Heart right ventricle (tissue), 16 donors: Measurements from ENCODE around the gene C5orf34. TPM values are rescaled to one million over a fixed set of nuclear protein-coding genes. Genes with fewer than 3 reads are reported as not detected.

Experiments
- ATAC-seq, 8 donors: fragments of 200-7000 bp; cut with Tn5 transposase; one replicate each; pipeline ENCODE4 v1.9.1; 2020; ENCODE audit warnings: mild to moderate bottlenecking in 8 of 8, moderate library complexity in 8 of 8, moderate number of reproducible peaks in 1 of 8
- DNase-seq, 2 donors: peaks; one replicate each; pipeline ENCODE4 v3.0.0-alpha.2; 2020
- H3K27ac ChIP-seq, 10 donors: fragments of 200-600 bp; sonication (generic) in 2 of 10; one replicate each; pipeline versions ENCODE4 v1.5.0 to v1.8.0; 2020 to 2022; ENCODE audit warnings: mild to moderate bottlenecking in 3 of 10
- H3K27me3 ChIP-seq, 7 donors: fragments of 200-600 bp; one replicate each; pipeline ENCODE4 v1.8.0; 2021 to 2022; ENCODE audit warnings: mild to moderate bottlenecking in 2 of 7
- H3K36me3 ChIP-seq, 9 donors: fragments of 200-600 bp; sonication (generic) in 1 of 9; one replicate each; pipeline versions ENCODE4 v1.5.0 to v1.8.0; 2020 to 2022; ENCODE audit warnings: mild to moderate bottlenecking in 2 of 9
- H3K4me1 ChIP-seq, 9 donors: fragments of 200-600 bp; sonication (generic) in 1 of 9; one replicate each; pipeline versions ENCODE4 v1.5.0 to v1.8.0; 2020 to 2022; ENCODE audit warnings: mild to moderate bottlenecking in 4 of 9
- H3K4me3 ChIP-seq, 10 donors: fragments of 200-600 bp; sonication (generic) in 2 of 10; one replicate each; pipeline versions ENCODE4 v1.5.0 to v1.8.0; 2020 to 2022; ENCODE audit warnings: mild to moderate bottlenecking in 7 of 10, moderate library complexity in 2 of 10
- H3K9me3 ChIP-seq, 11 donors: fragments of 200-600 bp in 10 of 11; sonication (generic) in 2 of 11; one replicate each; pipeline versions ENCODE4 v1.5.0 to v1.8.0; 2013 to 2022; ENCODE audit warnings: mild to moderate bottlenecking in 2 of 11, control low read depth in 1 of 11, moderate library complexity in 1 of 11
- WGBS, 2 donors: extraction: QIAGEN DNeasy Blood & Tissue Kit; methylation state at CpG; one replicate each; pipeline ENCODE4 v1.1.7; 2013; ENCODE audit warnings: inconsistent platforms in 1 of 2; 5-methylcytosine and 5-hydroxymethylcytosine counted together
- intact Hi-C, 10 donors: fragments of 100-400 bp; cut with DNase I; formaldehyde crosslinking; loops; one replicate each; pipeline versions ENCODE4 v1.11.1 to v1.14.2; 2022
- polyA plus RNA-seq, 2 donors: library from polyadenylated mRNA; stranded (reverse); fragments of 200-250 nt; gene quantifications; one replicate each; pipeline ENCODE4 v1.2.3, GENCODE V29; 2013
- total RNA-seq, 10 donors: library from RNA; stranded (reverse); fragmentation: NEBNext Ultra II Directional in 3 of 10; extraction: Animal tissue kit (Norgen Biotek cat#: 25700) in 3 of 10; gene quantifications; one replicate each; pipeline versions ENCODE4 v1.2.1 to v1.2.4, GENCODE V29; 2021 to 2023
- TF ChIP-seq, protein P1 (sequence below), 9 donors: fragments of 200-600 bp; sonication (generic) in 2 of 9; IDR thresholded peaks; one replicate each; pipeline versions ENCODE4 v1.5.0 to v1.8.0; 2021 to 2022; ENCODE audit warnings: antibody characterized with exemption in 9 of 9, mild to moderate bottlenecking in 5 of 9, moderate library complexity in 1 of 9
- donor health status: Arrhythmogenic right ventricular cardiomyopathy.
- donor health status: ischemic (EF 13 %, LVEDD 7.1; RV severe dilation, severe dysfunction).
- donor health status: healthy with polysubstance abuse.
- donor health status: DM: no; HTN: yes; CAD: no.
- donor health status: DM: no; HTN: no; CAD: no.
- donor health status: ischemic (EF 25% LVEDD 6.9; RV normal size, moderate dysfunction).
- donor health status: ischemic (EF 25% LVEDD 5.7; RV mildly dilated, moderate dysfunction).
- donor health status: healthy.
- donor health status: DM: yes; HTN: yes; CAD: no.
- donor health status: Ischemic cardiomyopathy.
- donor health status: ischemic (EF 35%, LVEDD 5.7; RV mildly dilated, moderate dysfunction).
- donor health status: nonischemic (EF 11% LVEDD 7.7; RV severe dilation, severe dysfunction).
- donor health status: DM: yes; HTN: yes; CAD: no.
- donor health status: PGD.
- donor health status: ischemic (EF 29% LVEDD 5.4; RV normal size, mild dysfunction).
- donor health status: nonischemic (EF 23%, LVEDD 6.1; RV moderate dilation, normal function).

The C5orf34 gene
- total and polyA plus RNA-seq, 12 donors: 0.22 to 1.6 (median 0.62) TPM

DNA sequence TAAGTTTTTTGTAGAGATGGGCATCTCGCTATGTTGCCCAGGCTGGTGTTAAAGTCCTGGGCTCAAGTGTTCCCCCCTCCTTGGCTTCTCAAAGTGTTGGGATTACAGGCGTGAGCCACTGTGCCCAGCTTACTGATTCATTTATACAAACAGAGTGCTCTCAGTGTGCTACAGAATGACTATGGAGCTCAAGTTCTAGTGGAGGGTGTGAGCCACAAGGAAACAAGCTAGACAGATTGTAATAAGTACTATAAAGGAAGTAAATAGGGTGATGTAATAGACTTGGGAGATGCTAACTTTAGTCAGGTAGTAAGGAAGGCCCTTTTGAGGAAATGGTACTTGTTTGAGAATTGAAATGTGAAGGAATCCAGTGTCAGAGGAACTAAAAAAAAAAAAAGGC lies 29.5 kb downstream of the C5orf34 start:
- no peak for ATAC-seq
- Histone ChIP-seq H3K4me1 (peaks cover 0 to 28% (median 15%) of the 10 kb centered on the region in 9 donors), H3K9me3 (no peaks in the 10 kb centered on the region), H3K27me3 (no peaks in the 10 kb centered on the region), H3K4me3 (no peak overlapping the region), H3K36me3 (peaks cover 0 to 22% (median 0%) of the 10 kb centered on the region in 9 donors), H3K27ac (peak overlapping the region in 3 of 10 donors; percentile 96 to 99 (median 98))
- TF ChIP-seq, protein P1, sequence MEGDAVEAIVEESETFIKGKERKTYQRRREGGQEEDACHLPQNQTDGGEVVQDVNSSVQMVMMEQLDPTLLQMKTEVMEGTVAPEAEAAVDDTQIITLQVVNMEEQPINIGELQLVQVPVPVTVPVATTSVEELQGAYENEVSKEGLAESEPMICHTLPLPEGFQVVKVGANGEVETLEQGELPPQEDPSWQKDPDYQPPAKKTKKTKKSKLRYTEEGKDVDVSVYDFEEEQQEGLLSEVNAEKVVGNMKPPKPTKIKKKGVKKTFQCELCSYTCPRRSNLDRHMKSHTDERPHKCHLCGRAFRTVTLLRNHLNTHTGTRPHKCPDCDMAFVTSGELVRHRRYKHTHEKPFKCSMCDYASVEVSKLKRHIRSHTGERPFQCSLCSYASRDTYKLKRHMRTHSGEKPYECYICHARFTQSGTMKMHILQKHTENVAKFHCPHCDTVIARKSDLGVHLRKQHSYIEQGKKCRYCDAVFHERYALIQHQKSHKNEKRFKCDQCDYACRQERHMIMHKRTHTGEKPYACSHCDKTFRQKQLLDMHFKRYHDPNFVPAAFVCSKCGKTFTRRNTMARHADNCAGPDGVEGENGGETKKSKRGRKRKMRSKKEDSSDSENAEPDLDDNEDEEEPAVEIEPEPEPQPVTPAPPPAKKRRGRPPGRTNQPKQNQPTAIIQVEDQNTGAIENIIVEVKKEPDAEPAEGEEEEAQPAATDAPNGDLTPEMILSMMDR (IDR thresholded peaks at IDR 0.05): no peak
- intact Hi-C loops: loop anchor here in 5 of 10 donors (2.0 to 10.0 kb wide), 5 partner anchors 29 to 381 kb away; partner anchors contain the start of genes HMGCS1 (in 3 of the 5), C5orf34 (in 2 of the 5) and PAIP1 (in 2 of the 5)
- no peak for DNase-seq
- 99 to 100% methylated on average over 2 of the region's 2 CpGs for WGBS, 2 donors

DNA sequence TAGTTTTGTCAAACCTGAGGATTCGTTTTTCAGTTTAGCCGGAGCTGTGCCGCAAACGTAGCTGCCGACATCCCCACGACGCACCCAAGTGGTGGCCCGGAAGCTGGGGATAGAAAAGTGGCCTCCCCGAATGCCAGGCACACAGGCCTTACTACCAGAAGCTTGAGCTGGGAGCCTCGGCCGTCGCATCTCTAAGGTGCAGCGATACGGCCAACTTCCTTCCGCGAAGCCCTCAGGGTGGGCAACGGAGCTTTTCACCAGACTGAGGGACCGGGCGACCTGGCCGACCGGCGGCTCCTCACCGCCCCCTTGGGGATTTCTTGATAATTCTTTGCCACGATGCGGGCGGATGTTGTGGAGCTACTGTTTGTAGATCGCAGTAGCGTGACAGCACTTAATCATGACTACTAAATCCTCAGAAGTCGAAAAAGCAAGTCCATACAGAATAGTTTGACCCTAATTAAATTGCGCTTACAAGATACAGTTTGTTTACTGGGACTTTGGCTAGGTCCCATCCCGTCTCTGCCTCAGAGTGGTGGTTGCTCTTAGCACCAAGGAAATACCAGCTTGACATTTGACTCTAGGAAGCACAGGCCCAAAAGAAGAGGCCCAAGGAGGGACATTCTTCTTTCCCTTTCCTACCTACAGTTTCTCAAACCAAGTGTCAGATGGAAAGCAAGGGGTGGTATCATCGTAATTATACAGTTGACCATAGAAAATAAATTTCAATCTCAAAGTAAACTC lies 30.7 kb downstream of the C5orf34 start:
- 4% methylated on average over 32 of the region's 32 CpGs for WGBS, 2 donors
- H3K4me1 ChIP-seq: peaks cover 0 to 29% (median 15%) of the 10 kb centered on the region in 9 donors
- TF ChIP-seq, protein P1 (IDR thresholded peaks at IDR 0.05): peak; percentile 51 to 84 (median 70)
- H3K27me3 ChIP-seq: no peaks in the 10 kb centered on the region
- peak; percentile 75 to 86 for DNase-seq
- H3K27ac ChIP-seq: peak overlapping the region; percentile 94 to 99 (median 97)
- H3K9me3 ChIP-seq: no peaks in the 10 kb centered on the region
- peaks cover 0 to 13% (median 0%) of the 10 kb centered on the region in 9 donors for H3K36me3 ChIP-seq
- peak overlapping the region; percentile 65 to 100 (median 79) for H3K4me3 ChIP-seq
- ATAC-seq: peak; percentile 74 to 92 (median 84)
- intact Hi-C loops: loop anchor here in 6 of 10 donors (2.0 to 10.0 kb wide), 6 partner anchors 31 to 379 kb away; partner anchors contain the start of genes HMGCS1 (in 6 of the 6), C5orf34 (in 2 of the 6), NNT (in 1 of the 6) and PAIP1 (in 1 of the 6)

DNA sequence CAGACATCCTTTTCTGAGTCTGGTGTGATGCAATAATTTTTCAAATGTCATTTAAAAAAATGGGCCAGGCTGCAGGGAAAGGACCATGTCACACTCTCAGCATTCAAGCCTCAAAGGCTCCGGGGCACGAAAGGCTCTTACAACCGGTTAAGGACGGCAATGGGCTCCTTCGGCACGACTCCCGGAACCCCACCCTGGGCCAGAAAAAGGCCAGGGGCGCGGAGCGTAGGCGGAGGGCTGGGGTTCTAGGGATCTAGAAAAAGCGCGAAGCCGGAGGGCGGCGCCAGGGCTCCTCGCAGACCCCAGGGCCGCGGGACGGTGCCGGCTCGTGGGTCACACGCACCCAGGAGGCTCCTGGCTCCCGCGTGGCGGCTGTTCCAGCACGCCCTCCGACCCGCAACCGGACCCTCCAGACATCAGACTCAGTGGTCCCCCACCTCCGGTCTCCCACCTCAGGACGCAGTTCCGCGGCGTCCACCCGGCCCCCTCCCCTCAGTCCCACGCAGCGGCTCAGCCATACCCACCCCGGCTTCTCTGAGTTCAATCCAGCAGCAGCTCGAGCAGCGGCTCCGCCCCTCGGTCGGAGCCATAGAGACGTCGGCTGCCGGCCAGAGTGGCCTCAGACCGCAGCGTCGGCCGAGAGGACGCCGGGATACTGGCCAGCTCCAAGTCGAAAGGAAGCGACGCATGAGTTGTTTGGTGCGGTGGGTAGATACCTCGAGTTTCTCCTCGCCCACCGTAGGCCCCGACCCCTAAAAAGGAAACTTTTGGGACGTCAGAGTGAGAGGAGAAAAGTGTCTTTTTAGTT lies 31.4 kb downstream of the C5orf34 start, which contains the start of gene TMEM267:
Gene TMEM267 (minus strand): TSS at position 568 of the 808 bp plus-strand sequence. CDS start 29,896 bp downstream, outside the sequence.
- H3K27me3 ChIP-seq: no peaks in the 10 kb centered on the region
- peak within 1 kb of the TSS; percentile 65 to 100 (median 79) for H3K4me3 ChIP-seq
- ATAC-seq (peak; percentile 98 to 99 (median 99)), DNase-seq (peak; percentile 92 to 93)
- TF ChIP-seq, protein P1 (IDR thresholded peaks at IDR 0.05): no peak
- intact Hi-C loops: loop anchor here in 6 of 10 donors (1.0 to 10.0 kb wide), 8 partner anchors 31 to 379 kb away; partner anchors contain the start of genes HMGCS1 (in 6 of the 6), C5orf34 (in 3 of the 6), PAIP1 (in 2 of the 6) and NNT (in 1 of the 6)
- H3K36me3 ChIP-seq: peaks cover 0 to 6% (median 0%) of the 10 kb centered on the region in 9 donors
- no peaks in the 10 kb centered on the region for H3K9me3 ChIP-seq
- peaks cover 0 to 29% (median 15%) of the 10 kb centered on the region in 9 donors for H3K4me1 ChIP-seq
- 0% methylated on average over 62 of the region's 62 CpGs for WGBS, 2 donors
- peak within 1 kb of the TSS; percentile 94 to 99 (median 97) for H3K27ac ChIP-seq
